Mucosa of descending colon (tissue), 3 donors: ENCODE results near the gene CEP41. TPM values are rescaled to one million over a fixed set of nuclear protein-coding genes. Genes with fewer than 3 reads are reported as not detected.

Experiments used
- ATAC-seq: fragments of 200-7000 bp; cut with Tn5 transposase; one replicate; pipeline ENCODE4 v1.9.1; 2020; ENCODE audit warnings: mild to moderate bottlenecking, moderate library complexity
- DNase-seq, 3 donors: peaks; one replicate each; pipeline ENCODE4 v3.0.0-alpha.2; 2020
- H3K36me3 ChIP-seq: fragments of 200-600 bp; one replicate; pipeline ENCODE4 v1.8.0; 2021; ENCODE audit warnings: low read depth, mild to moderate bottlenecking
- H3K4me1 ChIP-seq: fragments of 200-600 bp; one replicate; pipeline ENCODE4 v1.8.0; 2021; ENCODE audit warnings: low read depth, mild to moderate bottlenecking
- H3K4me3 ChIP-seq: fragments of 200-600 bp; one replicate; pipeline ENCODE4 v1.8.0; 2021; ENCODE audit warnings: mild to moderate bottlenecking
- H3K9me3 ChIP-seq: fragments of 200-600 bp; one replicate; pipeline ENCODE4 v1.8.0; 2021; ENCODE audit warnings: mild to moderate bottlenecking
- intact Hi-C, 2 donors: fragments of 100-400 bp; cut with DNase I in 1 of 2; cut with micrococcal nuclease in 1 of 2; formaldehyde crosslinking; loops; one replicate each; pipeline versions ENCODE4 v1.11.0 to v1.11.1; 2022; cut with DNase I, micrococcal nuclease
- total RNA-seq, 3 donors: library from RNA; stranded (reverse); fragmentation: NEBNext Ultra II Directional in 2 of 3; extraction: Animal tissue kit (Norgen Biotek cat#: 25700) in 2 of 3; gene quantifications; one replicate each; pipeline versions ENCODE4 v1.2.1 to v1.2.4, GENCODE V29; 2021 to 2023
- TF ChIP-seq, protein P1 (sequence below): fragments of 200-600 bp; IDR thresholded peaks from one replicate; pipeline ENCODE4 v1.8.0; 2022; ENCODE audit warnings: antibody characterized with exemption, mild to moderate bottlenecking
- donor health status: DM: no; HTN: no; CAD: no; lungs with moderate emphysema.
- donor health status: DM: no; HTN: no; CAD: no.
- donor health status: DM: no; HTN: yes; CAD: no.

CEP41 gene
- total RNA-seq, 3 donors from 2014 or later: 6.4 to 8.3 (median 6.6) TPM

DNA sequence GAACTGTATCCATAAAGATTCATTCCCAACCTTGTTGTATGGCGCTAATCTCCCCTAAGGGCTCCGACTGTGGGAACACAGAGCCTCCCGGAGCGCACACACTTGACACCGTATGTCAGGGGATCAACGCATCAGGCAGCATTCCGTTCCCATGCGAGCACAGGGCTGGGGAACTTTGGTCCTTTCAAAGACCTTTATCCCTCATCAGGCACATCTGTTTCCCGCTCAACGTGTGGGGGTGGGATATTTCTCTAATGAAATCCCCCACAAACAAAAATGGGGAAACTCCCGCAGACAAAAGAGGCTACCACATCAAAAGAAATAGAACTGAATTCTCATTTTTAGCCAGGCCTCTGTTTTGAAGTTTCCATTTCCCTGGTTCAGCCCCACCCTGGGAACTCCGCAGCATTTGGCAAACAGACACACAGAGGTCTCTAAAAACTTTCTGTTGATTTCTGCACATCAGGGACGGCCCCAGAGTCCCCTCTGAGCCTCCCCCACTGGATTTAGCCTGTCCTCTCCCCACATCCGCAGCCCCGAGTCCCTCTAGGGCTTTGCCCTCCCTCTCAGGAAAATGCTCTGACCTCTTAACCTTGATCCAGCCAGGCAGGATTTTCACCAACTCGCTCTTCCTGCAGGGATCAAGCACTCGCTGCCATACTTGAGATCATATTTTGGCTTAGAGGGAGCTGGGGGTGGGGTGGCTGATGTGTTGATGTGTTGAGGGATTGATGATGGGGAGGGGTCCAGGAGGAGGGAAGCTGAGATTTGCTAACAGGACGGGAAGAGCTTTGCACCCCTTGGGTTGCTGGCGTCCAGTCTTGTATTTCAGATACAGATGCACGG is 89.6 kb downstream of the CEP41 start:
- H3K36me3 ChIP-seq: no peaks in the 10 kb centered on the region
- H3K9me3 ChIP-seq: no peaks in the 10 kb centered on the region
- intact Hi-C loops: no loop called here
- H3K4me3 ChIP-seq: no peak overlapping the region
- no peak for DNase-seq
- H3K4me1 ChIP-seq: no peaks in the 10 kb centered on the region
- no peak for ATAC-seq
- TF ChIP-seq, protein P1, sequence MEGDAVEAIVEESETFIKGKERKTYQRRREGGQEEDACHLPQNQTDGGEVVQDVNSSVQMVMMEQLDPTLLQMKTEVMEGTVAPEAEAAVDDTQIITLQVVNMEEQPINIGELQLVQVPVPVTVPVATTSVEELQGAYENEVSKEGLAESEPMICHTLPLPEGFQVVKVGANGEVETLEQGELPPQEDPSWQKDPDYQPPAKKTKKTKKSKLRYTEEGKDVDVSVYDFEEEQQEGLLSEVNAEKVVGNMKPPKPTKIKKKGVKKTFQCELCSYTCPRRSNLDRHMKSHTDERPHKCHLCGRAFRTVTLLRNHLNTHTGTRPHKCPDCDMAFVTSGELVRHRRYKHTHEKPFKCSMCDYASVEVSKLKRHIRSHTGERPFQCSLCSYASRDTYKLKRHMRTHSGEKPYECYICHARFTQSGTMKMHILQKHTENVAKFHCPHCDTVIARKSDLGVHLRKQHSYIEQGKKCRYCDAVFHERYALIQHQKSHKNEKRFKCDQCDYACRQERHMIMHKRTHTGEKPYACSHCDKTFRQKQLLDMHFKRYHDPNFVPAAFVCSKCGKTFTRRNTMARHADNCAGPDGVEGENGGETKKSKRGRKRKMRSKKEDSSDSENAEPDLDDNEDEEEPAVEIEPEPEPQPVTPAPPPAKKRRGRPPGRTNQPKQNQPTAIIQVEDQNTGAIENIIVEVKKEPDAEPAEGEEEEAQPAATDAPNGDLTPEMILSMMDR: no peak

DNA sequence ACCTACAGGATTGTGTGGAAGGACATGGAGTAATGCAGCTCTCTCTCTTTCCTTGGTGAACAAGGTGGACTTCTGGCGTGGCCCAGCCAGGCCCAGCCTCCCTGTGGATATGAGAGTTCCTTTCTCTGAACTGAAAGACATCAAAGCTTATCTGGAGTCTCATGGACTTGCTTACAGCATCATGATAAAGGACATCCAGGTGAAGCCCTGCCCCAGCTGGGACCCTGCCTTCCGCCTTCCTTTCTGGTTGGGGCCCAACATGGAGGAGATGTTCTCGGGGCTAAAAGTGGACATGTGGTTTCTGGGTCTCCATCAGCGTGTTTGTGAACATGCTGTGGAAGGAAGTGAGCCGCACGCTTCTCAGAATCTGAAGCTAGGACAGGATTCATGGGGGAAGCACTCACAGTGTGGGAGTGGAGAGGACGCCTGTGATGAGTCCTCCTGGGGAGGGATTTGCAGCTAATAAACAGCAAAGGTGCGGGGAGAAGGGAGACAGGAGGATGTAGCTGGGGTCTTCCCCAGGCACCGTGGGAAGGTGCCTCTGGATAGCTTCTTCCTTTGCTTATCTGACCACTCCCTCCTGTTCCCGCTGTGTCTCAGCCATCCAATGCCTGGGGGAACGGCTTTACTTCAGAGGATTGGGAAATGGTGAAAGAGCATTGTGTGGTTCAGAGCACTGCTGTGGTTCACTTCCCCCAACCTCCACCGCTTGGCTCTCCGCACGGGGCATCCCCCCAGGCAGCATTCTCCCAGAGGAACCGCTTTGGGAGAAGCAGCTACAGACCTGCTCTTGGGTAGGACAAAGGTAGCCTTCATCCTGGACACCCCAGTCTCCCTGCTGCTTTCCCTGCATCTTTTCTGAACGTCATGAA is 90.7 kb downstream of the CEP41 start:
- no peak for DNase-seq
- no peaks in the 10 kb centered on the region for H3K9me3 ChIP-seq
- intact Hi-C loops: no loop called here
- H3K4me1 ChIP-seq: no peaks in the 10 kb centered on the region
- ATAC-seq: no peak
- no peak overlapping the region for H3K4me3 ChIP-seq
- TF ChIP-seq, protein P1: no peak
- no peaks in the 10 kb centered on the region for H3K36me3 ChIP-seq

DNA sequence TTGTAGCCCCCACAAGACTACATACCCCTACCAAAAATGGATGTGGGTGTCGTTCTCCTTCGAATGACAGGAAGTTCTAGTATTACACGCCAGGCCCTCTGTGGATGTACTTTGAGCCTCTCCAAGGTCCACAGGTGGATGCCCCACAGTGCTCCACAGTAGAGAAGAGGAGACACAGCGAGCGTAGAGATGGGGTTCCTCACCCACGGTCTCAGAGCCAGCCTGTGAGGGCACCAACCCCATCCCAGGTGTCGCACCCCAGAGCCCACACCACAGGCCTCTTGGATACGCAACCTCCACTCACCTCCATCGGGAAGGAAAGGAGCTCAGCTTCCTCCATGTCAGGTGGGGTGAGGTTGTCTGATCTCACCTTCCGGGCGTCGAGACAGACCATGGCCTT is 93.9 kb downstream of the CEP41 start:
- H3K36me3 ChIP-seq: no peaks in the 10 kb centered on the region
- H3K4me3 ChIP-seq: no peak overlapping the region
- intact Hi-C loops: no loop called here
- no peaks in the 10 kb centered on the region for H3K4me1 ChIP-seq
- no peaks in the 10 kb centered on the region for H3K9me3 ChIP-seq
- ATAC-seq (no peak), DNase-seq (no peak)
- TF ChIP-seq, protein P1: no peak

DNA sequence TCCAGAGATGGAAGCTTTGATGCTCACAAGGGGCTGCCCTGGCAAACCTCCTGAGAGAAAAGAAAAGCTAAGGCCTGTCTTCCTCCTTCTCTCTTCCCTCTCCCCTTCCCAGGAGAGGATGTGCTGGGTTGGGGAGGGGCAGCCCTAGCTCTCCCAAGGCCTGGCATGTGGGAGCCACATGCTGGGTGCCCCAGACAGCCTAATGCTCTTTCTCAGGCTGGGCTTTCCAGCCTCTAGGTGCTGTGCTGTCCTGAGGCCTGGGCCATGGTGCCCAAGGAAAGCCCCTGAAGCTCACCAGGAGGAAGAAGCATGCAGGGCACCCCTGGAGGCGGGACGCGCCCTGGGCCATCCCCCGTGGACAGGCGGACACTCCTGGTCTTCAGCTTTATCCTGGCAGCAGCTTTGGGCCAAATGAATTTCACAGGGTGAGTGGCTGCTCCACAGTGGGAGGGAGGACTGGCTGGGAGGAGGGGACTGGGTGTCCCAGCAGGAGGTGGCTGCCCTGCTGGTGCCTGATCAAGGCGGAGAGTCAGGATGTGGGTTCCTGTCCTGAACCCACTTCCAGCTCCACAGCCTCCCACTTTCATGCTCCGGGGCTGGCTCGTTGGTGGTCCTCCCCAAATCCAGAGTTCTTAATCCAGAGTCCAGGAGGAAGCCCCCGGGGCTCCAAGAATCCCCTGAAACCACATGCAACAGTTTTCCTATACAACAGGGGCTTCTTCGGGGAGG is 94.5 kb downstream of the CEP41 start:
- TF ChIP-seq, protein P1: no peak
- no peaks in the 10 kb centered on the region for H3K9me3 ChIP-seq
- no peak overlapping the region for H3K4me3 ChIP-seq
- ATAC-seq: no peak
- H3K36me3 ChIP-seq: no peaks in the 10 kb centered on the region
- DNase-seq: no peak
- intact Hi-C loops: no loop called here
- no peaks in the 10 kb centered on the region for H3K4me1 ChIP-seq

DNA sequence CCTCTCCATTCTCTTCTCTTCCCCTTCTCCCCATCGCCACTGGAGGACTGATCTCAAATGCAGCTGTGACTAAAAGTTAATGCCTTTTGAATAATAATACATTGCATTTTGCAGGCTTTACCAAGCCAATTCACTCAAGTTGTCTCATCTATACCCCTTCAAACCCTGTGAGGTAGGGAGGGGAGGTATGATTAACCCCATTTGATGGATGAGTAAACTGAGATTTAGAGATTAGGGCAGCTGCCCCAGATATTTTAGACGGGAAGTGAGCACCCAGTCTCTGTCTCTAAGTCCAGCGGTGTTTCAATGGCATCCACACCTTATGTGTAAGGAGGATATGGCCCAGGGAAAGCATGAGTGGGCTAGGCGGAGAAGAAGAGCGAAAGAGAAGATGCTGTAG is 95.1 kb downstream of the CEP41 start:
- TF ChIP-seq, protein P1: no peak
- DNase-seq: no peak
- H3K36me3 ChIP-seq: no peaks in the 10 kb centered on the region
- H3K9me3 ChIP-seq: no peaks in the 10 kb centered on the region
- H3K4me3 ChIP-seq: no peak overlapping the region
- H3K4me1 ChIP-seq: no peaks in the 10 kb centered on the region
- no peak for ATAC-seq
- intact Hi-C loops: no loop called here
